HG03064 (cell line): ENCODE data around the gene CASQ1.

Experiments
- ATAC-seq: cut with Tn5 transposase; IDR thresholded peaks from one replicate; pipeline ENCODE4 v1.9.1; 2021; ENCODE audit warnings: low read depth; ENCODE audit not compliant: unreplicated experiment

CASQ1 gene

GRCh38 chr1:160168016-160168415 lies 22.4 kb upstream of the CASQ1 start:
- ATAC-seq: no peak

- no peak for ATAC-seq
Observed at GRCh38 chr1:160168609-160169369, 21.6 kb upstream of the CASQ1 start.

DNA sequence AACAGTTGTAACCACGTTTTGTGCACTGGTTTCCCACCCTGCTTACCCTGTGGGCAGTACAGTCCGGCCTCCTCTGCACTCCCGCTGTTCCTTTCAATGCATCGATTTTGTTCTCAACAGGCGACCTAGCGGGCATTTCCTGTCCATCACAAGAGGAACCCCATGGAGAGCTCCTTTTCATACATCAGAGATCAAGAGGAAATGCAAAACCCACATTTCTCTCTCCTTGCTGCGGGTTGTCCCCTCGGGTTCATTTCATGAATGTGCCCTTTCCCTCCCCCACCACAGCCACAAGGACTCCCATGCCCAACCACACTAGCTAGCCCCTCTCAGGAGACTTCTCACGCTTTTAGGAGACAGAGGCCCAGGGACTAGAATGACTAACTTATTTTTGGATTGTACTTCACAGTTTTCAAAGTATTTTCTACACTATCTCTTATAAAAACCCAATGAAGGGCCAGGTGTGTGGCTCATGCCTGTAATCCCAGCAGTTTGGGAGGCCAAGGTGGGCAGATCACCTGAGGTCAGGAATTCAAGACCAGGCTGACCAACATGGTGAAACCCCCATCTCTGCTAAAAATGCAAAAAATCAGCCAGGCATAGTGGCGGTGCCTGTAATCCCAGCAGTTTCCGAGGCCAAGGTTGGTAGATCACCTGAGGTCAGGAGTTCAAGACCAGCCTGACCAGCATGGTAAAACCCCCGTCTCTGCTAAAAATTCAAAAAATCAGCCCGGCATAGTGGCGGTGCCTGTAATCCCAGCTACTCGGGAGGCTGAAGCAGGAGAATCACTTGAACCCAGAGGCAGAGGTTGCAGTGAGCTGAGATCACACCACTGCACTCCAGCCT lies 20.6 kb upstream of the CASQ1 start:
- no peak for ATAC-seq

DNA sequence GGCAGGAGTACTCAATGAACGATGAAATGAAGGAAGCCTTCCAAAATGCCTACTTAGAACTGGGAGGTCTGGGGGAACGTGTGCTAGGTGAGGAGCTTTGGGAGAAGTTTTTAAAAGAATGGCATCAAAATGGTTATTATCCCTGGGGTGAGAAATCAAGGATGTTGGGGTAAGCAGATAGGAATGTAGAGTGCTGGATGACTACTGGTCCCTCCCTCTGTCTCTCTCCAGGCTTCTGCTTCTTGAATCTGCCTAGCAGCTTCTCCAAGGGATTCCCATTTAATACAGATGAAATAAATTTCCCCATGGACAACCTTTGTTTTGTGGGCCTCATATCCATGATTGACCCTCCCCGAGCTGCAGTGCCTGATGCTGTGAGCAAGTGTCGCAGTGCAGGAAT lies 19.0 kb upstream of the CASQ1 start:
- ATAC-seq: no peak

GRCh38 chr1:160171980-160172379 lies 18.4 kb upstream of the CASQ1 start:
- no peak for ATAC-seq

GRCh38 chr1:160177231-160177630 lies 13.1 kb upstream of the CASQ1 start:
- no peak for ATAC-seq

- ATAC-seq: no peak
Observed at GRCh38 chr1:160177667-160178066, 12.7 kb upstream of the CASQ1 start.

- ATAC-seq: no peak
Observed at GRCh38 chr1:160178731-160179130, 11.6 kb upstream of the CASQ1 start.

DNA sequence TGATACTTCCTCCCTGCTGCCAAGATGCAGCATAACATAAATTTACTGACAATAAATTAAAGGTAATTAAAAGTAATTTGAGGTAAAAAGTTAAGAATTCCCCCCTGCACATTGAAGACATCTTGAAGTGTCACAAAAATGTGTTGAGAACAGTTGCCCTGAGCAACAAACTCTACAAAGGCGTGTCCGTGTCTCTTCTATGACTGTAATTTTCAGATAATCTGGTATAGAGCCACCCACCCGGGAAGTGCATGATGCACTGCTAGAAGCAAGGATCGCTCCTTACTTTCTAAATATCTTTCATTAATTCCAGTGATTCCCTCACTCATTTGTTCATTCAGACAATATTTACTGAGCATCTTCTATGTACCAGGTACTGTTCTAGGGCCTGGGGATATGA lies 11.0 kb upstream of the CASQ1 start:
- ATAC-seq: no peak

DNA sequence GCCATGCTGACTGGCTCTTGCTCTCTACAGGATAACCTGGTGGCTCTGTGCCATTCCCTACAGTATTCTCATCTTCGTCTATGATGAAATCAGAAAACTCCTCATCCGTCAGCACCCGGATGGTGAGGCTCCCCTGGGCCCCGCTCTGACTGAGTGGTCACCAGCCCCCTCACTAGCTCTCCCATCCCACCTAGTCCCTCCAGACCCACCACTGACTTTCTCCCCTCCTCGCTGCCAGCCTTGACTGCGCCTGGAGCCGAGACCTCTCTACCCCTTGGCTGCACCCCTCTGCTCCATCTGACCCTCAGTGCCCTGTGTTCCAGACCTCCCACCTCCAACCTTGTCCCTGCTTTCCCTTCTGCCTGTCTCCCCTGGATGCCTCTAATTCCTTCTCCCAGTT lies 4.1 kb upstream of the CASQ1 start:
- no peak for ATAC-seq

DNA sequence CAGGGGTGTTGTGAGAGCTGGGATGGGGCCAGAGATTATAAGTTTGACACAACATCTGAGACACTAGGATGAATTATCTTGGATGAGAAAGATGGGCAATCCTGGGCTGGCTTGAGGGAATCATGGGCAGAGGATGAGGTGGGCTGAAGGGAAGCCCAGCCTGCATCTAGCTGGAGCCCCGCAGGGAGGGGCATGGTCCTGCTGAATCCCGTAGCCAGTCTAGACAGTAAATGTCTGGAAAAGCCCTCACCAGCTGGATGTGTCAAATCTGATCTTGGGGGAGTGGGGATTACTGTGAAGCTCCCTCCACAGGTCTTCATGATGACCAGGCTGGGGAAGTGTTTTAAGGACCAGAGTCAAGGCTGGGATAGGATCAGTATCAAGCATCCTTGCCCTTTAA lies 3.6 kb upstream of the CASQ1 start:
- no peak for ATAC-seq

GRCh38 chr1:160187407-160187806 lies 3.0 kb upstream of the CASQ1 start:
- no peak for ATAC-seq

GRCh38 chr1:160188341-160188740 lies 2.0 kb upstream of the CASQ1 start:
- no peak for ATAC-seq

DNA sequence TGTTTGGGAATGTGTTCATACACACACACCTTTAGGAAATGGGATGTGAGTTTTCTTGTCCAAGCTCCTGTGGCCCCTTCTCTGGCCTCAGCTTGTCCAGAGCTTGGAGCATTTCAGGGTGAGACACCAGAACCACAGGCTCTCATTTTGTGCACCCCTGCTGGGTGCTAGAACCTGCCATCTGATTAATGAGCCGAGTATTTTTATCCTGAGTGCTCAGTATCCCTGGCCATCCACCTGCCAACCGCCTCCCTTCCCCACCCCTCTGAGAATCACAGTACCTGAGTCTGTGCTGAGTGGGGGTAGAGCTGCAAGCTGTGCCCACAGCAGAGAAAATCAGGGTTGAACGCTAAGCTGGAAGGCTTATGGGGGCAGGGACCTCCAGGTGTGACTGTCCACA lies 1.4 kb downstream of the CASQ1 start:
- no peak for ATAC-seq

DNA sequence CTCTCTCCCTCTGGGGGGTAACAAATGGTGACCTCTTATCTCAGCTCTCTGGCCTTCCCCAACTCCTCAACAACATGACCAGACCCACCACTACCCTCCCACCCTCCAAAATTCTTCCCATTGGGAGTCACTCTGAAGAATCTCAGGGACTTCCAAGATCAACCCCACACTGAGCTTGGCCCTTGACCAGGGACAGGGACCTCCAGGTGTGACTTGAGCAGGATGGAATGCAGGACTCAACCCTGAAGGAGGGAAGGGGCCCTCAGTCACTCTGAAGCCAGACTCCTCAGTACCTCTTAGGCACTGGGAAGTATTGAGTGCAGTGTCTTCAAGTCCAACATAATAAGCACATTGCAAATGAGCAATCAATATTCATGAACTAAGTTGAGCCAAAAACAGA lies 1.9 kb downstream of the CASQ1 start:
- ATAC-seq: no peak

GRCh38 chr1:160193091-160193819 lies 2.9 kb downstream of the CASQ1 start:
- peak; percentile 61 for ATAC-seq

GRCh38 chr1:160193832-160194736 lies 3.7 kb downstream of the CASQ1 start:
- ATAC-seq: no peak

- ATAC-seq: no peak
Observed at GRCh38 chr1:160194737-160195059, 4.3 kb downstream of the CASQ1 start.

DNA sequence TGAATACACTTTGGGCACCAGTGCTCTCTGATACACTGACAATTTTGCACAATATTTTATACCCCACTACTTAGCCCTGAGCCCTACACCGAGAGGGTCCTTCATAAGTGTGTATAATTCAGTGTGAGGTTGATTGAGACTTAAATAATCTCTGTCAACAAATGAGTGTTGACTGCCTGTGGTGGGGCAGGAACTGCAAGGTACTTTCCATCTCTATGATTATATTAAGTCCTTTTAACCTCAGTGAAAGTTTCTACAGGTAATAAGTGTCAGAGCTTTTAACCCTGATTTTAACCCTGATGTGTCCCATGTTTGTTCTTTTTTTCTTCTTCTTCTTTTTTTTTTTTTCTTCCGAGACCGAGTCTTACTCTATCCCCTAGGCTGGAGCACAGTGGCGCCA lies 5.8 kb downstream of the CASQ1 start:
- ATAC-seq: no peak

GRCh38 chr1:160197231-160197630 lies 6.9 kb downstream of the CASQ1 start:
- no peak for ATAC-seq
